HEK293 (cell line): ENCODE results near the gene PTCHD1.

ENCODE experiments used
- CTCF ChIA-PET: fragments of 350-600 bp; formaldehyde crosslinking; extraction: SDS; loops from one replicate; lab custom pipeline; 2021; ENCODE audit warnings: antibody characterized with exemption; lab: Yijun Ruan, JAX
- POLR2A ChIA-PET: fragments of 300-600 bp; formaldehyde crosslinking; extraction: SDS; loops from one replicate; lab custom pipeline; 2020; ENCODE audit warnings: antibody characterized with exemption, inconsistent platforms; lab: Yijun Ruan, JAX
- H3K27ac ChIP-seq: fragments of 200-500 bp; sonication (Bioruptor generic); 2 replicates; pipeline ENCODE4 v1.5.1; 2014; ENCODE audit warnings: low read depth, low read length, control low read depth, inconsistent platforms; ENCODE audit errors: extremely low read depth
- H3K36me3 ChIP-seq, 2 experiments: fragments of 200-500 bp in 1 of 2; sonication (Bioruptor generic) in 1 of 2; 1 replicate in 1 of 2; 2 replicates in 1 of 2; pipeline ENCODE4 v1.5.1; 2014 to 2017; ENCODE audit warnings: inconsistent platforms in 2 of 2, low read length in 2 of 2; ENCODE audit not compliant: control insufficient read depth in 2 of 2, insufficient read depth in 1 of 2
- H3K4me1 ChIP-seq: fragments of 200-500 bp; sonication (Bioruptor generic); 2 replicates; pipeline ENCODE4 v1.5.1; 2014; ENCODE audit warnings: mild to moderate bottlenecking, low read length, inconsistent platforms; ENCODE audit not compliant: control insufficient read depth, insufficient read depth
- H3K4me3 ChIP-seq: 2 replicates; pipeline ENCODE4 v1.5.1; 2011; ENCODE audit warnings: low read depth, mild to moderate bottlenecking, control low read depth, low read length, moderate library complexity
- H3K9me3 ChIP-seq: fragments of 200-500 bp; sonication (Bioruptor generic); 2 replicates; pipeline ENCODE4 v1.5.1; 2014; ENCODE audit warnings: low read depth, low read length, inconsistent platforms; ENCODE audit not compliant: control insufficient read depth, insufficient read depth
- KLF1 ChIP-seq: fragments of 450-650 bp; formaldehyde crosslinking; IDR thresholded peaks from 2 replicates; pipeline ENCODE4 v1.5.1; 2016; ENCODE audit warnings: missing biosample characterization, missing genetic modification characterization
- PRDM2 ChIP-seq: fragments of 450-650 bp; formaldehyde crosslinking; IDR thresholded peaks from 2 replicates; pipeline ENCODE4 v1.5.1; 2016; ENCODE audit warnings: missing biosample characterization, missing genetic modification characterization, borderline replicate concordance
- RBAK ChIP-seq: fragments of 450-650 bp; formaldehyde crosslinking; IDR thresholded peaks from 2 replicates; pipeline ENCODE4 v1.5.1; 2016; ENCODE audit warnings: missing biosample characterization, missing genetic modification characterization
- REPIN1 ChIP-seq: fragments of 450-650 bp; formaldehyde crosslinking; IDR thresholded peaks from 2 replicates; pipeline ENCODE4 v1.5.1; 2017; ENCODE audit warnings: missing biosample characterization, missing genetic modification characterization, low read depth
- ZNF174 ChIP-seq: fragments of 450-650 bp; formaldehyde crosslinking; IDR thresholded peaks from 2 replicates; pipeline ENCODE4 v1.5.0; 2017; ENCODE audit warnings: missing biosample characterization, mild to moderate bottlenecking, missing genetic modification characterization
- ZNF2 ChIP-seq: fragments of 450-650 bp; formaldehyde crosslinking; IDR thresholded peaks from 2 replicates; pipeline ENCODE4 v1.5.1; 2016; ENCODE audit warnings: missing biosample characterization, missing genetic modification characterization
- ZNF248 ChIP-seq: fragments of 450-650 bp; formaldehyde crosslinking; IDR thresholded peaks from 2 replicates; pipeline ENCODE4 v1.5.1; 2017; ENCODE audit warnings: missing biosample characterization, missing genetic modification characterization
- ZNF416 ChIP-seq: fragments of 450-650 bp; formaldehyde crosslinking; IDR thresholded peaks from 2 replicates; pipeline ENCODE4 v1.5.1; 2016; ENCODE audit warnings: missing biosample characterization, missing genetic modification characterization
- ZNF426 ChIP-seq: fragments of 450-650 bp; formaldehyde crosslinking; IDR thresholded peaks from 2 replicates; pipeline ENCODE4 v1.5.1; 2017; ENCODE audit warnings: missing biosample characterization, missing genetic modification characterization, mild to moderate bottlenecking, inconsistent platforms, moderate library complexity
- ZNF433 ChIP-seq: fragments of 450-650 bp; formaldehyde crosslinking; IDR thresholded peaks from 2 replicates; pipeline ENCODE4 v1.5.1; 2016; ENCODE audit warnings: missing biosample characterization, missing genetic modification characterization, low read depth
- ZNF560 ChIP-seq: fragments of 450-650 bp; formaldehyde crosslinking; IDR thresholded peaks from 2 replicates; pipeline ENCODE4 v1.5.1; 2017; ENCODE audit warnings: missing biosample characterization, missing genetic modification characterization, borderline replicate concordance
- ZNF561 ChIP-seq: fragments of 450-650 bp; IDR thresholded peaks from 2 replicates; pipeline ENCODE4 v1.5.1; 2018; ENCODE audit warnings: missing biosample characterization, missing genetic modification characterization, borderline replicate concordance
- ZNF571 ChIP-seq: fragments of 450-650 bp; formaldehyde crosslinking; IDR thresholded peaks from 2 replicates; pipeline ENCODE4 v1.5.0; 2017; ENCODE audit warnings: missing biosample characterization, missing genetic modification characterization
- ZNF580 ChIP-seq: fragments of 450-650 bp; formaldehyde crosslinking; IDR thresholded peaks from 2 replicates; pipeline ENCODE4 v1.5.1; 2016; ENCODE audit warnings: missing biosample characterization, missing genetic modification characterization
- TF ChIP-seq, protein P1 (sequence below): fragments of 450-650 bp; formaldehyde crosslinking; conservative IDR thresholded peaks from 2 replicates; pipeline ENCODE4 v1.5.1; 2016; ENCODE audit warnings: low read depth, missing biosample characterization, missing genetic modification characterization
- TF ChIP-seq, protein P2 (sequence below): fragments of 450-650 bp; formaldehyde crosslinking; IDR thresholded peaks from 2 replicates; pipeline ENCODE4 v1.5.1; 2016; ENCODE audit warnings: missing biosample characterization, missing genetic modification characterization
- TF ChIP-seq, protein P3 (sequence below): fragments of 450-650 bp; formaldehyde crosslinking; IDR thresholded peaks from 2 replicates; pipeline ENCODE4 v1.5.1; 2016; ENCODE audit warnings: missing biosample characterization, missing genetic modification characterization
- TF ChIP-seq, protein P4 (sequence below): fragments of 450-650 bp; formaldehyde crosslinking; IDR thresholded peaks from 2 replicates; pipeline ENCODE4 v1.5.1; 2017; ENCODE audit warnings: missing biosample characterization, missing genetic modification characterization

The PTCHD1 gene

DNA sequence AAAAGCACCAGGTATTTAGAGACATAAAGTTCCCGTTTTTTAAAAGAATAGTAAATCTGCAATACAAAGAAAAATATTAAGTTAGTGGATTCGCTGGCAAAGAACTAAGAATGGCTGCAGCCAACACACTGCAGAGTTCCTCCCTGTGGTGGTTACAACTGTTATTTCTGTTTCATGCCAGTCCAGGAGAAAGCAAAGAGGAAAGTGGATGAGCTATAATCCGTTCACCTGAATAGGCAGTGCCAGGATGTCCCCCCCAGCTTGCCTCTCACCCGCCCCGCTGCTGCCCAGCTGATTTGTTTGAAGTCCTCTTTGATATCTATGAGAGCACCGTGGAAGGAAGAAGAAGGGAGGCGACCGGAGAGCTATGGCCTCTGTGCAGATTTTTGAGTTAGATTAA lies 63.9 kb downstream of the PTCHD1 start (continued):
- TF ChIP-seq, protein P1, sequence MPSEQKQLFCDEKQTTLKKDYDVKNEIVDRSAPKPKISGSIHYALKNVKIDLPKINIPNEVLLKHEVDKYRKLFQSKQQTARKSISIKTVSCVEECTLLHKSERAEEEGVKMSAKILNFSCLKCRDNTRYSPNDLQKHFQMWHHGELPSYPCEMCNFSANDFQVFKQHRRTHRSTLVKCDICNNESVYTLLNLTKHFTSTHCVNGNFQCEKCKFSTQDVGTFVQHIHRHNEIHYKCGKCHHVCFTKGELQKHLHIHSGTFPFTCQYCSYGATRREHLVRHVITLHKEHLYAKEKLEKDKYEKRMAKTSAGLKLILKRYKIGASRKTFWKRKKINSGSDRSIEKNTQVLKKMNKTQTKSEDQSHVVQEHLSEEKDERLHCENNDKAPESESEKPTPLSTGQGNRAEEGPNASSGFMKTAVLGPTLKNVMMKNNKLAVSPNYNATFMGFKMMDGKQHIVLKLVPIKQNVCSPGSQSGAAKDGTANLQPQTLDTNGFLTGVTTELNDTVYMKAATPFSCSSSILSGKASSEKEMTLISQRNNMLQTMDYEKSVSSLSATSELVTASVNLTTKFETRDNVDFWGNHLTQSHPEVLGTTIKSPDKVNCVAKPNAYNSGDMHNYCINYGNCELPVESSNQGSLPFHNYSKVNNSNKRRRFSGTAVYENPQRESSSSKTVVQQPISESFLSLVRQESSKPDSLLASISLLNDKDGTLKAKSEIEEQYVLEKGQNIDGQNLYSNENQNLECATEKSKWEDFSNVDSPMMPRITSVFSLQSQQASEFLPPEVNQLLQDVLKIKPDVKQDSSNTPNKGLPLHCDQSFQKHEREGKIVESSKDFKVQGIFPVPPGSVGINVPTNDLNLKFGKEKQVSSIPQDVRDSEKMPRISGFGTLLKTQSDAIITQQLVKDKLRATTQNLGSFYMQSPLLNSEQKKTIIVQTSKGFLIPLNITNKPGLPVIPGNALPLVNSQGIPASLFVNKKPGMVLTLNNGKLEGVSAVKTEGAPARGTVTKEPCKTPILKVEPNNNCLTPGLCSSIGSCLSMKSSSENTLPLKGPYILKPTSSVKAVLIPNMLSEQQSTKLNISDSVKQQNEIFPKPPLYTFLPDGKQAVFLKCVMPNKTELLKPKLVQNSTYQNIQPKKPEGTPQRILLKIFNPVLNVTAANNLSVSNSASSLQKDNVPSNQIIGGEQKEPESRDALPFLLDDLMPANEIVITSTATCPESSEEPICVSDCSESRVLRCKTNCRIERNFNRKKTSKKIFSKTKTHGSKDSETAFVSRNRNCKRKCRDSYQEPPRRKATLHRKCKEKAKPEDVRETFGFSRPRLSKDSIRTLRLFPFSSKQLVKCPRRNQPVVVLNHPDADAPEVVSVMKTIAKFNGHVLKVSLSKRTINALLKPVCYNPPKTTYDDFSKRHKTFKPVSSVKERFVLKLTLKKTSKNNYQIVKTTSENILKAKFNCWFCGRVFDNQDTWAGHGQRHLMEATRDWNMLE (tag by site-specific recombination) = no peak
- TF ChIP-seq, all 188 proteins: peak for 0

DNA sequence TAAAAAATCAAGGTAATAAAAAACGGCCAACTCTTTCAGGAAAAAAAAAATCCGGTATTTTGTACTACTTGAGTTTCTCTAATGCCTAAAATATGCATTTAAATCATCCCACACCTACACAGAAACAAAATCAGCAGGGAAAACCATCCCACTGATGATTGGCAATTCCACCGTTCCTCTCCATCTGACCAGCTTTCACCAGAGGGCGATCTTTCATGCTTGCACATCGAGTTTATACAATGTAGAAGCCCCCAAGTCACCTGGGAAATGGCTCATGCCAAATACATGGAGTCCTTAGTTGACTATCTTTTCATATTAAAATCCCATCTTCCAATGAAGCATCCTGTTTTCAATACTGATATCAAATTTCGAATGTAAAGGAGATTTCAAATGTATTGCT lies 69.2 kb downstream of the PTCHD1 start:
- H3K4me3 ChIP-seq = no peak overlapping the region
- ChIA-PET CTCF (no interaction called here), POLR2A (no interaction called here)
- H3K27ac ChIP-seq = no peak overlapping the region
- H3K9me3 ChIP-seq = no peaks in the 10 kb centered on the region
- H3K4me1 ChIP-seq = 0 out of 2 replicates have a peak, but pooled peaks cover 2% of the 10 kb centered on the region
- no peaks in the 10 kb centered on the region for H3K36me3 ChIP-seq
- TF ChIP-seq ZNF433 (no peak), PRDM2 (tag by site-specific recombination) (no peak), ZNF174 (tag by site-specific recombination) (no peak), REPIN1 (tag by site-specific recombination) (no peak), ZNF416 (tag by site-specific recombination) (no peak), ZNF2 (tag by site-specific recombination) (no peak), ZNF580 (tag by site-specific recombination) (no peak), ZNF561 (tag by site-specific recombination) (no peak), ZNF560 (no peak), ZNF426 (tag by site-specific recombination) (no peak), ZNF248 (tag by site-specific recombination) (no peak), KLF1 (tag by site-specific recombination) (no peak), ZNF571 (tag by site-specific recombination) (no peak), RBAK (tag by site-specific recombination) (no peak)
- TF ChIP-seq, protein P2, sequence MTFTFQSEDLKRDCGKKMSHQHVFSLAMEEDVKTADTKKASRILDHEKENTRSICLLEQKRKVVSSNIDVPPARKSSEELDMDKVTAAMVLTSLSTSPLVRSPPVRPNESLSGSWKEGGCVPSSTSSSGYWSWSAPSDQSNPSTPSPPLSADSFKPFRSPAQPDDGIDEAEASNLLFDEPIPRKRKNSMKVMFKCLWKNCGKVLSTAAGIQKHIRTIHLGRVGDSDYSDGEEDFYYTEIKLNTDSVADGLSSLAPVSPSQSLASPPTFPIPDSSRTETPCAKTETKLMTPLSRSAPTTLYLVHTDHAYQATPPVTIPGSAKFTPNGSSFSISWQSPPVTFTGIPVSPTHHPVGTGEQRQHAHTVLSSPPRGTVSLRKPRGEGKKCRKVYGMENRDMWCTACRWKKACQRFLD (tag by site-specific recombination) = no peak
- TF ChIP-seq, protein P3, sequence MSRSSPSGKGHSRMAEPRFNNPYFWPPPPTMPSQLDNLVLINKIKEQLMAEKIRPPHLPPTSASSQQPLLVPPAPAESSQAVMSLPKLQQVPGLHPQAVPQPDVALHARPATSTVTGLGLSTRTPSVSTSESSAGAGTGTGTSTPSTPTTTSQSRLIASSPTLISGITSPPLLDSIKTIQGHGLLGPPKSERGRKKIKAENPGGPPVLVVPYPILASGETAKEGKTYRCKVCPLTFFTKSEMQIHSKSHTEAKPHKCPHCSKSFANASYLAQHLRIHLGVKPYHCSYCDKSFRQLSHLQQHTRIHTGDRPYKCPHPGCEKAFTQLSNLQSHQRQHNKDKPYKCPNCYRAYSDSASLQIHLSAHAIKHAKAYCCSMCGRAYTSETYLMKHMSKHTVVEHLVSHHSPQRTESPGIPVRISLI (tag by site-specific recombination) = no peak
- TF ChIP-seq, protein P4, sequence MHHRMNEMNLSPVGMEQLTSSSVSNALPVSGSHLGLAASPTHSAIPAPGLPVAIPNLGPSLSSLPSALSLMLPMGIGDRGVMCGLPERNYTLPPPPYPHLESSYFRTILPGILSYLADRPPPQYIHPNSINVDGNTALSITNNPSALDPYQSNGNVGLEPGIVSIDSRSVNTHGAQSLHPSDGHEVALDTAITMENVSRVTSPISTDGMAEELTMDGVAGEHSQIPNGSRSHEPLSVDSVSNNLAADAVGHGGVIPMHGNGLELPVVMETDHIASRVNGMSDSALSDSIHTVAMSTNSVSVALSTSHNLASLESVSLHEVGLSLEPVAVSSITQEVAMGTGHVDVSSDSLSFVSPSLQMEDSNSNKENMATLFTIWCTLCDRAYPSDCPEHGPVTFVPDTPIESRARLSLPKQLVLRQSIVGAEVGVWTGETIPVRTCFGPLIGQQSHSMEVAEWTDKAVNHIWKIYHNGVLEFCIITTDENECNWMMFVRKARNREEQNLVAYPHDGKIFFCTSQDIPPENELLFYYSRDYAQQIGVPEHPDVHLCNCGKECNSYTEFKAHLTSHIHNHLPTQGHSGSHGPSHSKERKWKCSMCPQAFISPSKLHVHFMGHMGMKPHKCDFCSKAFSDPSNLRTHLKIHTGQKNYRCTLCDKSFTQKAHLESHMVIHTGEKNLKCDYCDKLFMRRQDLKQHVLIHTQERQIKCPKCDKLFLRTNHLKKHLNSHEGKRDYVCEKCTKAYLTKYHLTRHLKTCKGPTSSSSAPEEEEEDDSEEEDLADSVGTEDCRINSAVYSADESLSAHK (tag by site-specific recombination) = no peak
